Eye (tissue), 1 donor: ENCODE results near the gene RUVBL2.
A peak's percentile ranks its signal among the peaks of the same experiment; 100 is the strongest.

ENCODE experiments used
- DNase-seq: peaks from one replicate; pipeline ENCODE4 v3.0.0-alpha.2; 2015

RUVBL2 gene

GRCh38 chr19:48964205-48965039 is 29.3 kb upstream of the RUVBL2 start:
- peak; percentile 68 for DNase-seq

GRCh38 chr19:48965040-48965805 is 28.5 kb upstream of the RUVBL2 start, which contains the start of gene FTL:
TSS of gene FTL (plus strand) at chr19:48965309. CDS start at chr19:48965508, 199 bp downstream.
- DNase-seq: peak; percentile 96

DNA sequence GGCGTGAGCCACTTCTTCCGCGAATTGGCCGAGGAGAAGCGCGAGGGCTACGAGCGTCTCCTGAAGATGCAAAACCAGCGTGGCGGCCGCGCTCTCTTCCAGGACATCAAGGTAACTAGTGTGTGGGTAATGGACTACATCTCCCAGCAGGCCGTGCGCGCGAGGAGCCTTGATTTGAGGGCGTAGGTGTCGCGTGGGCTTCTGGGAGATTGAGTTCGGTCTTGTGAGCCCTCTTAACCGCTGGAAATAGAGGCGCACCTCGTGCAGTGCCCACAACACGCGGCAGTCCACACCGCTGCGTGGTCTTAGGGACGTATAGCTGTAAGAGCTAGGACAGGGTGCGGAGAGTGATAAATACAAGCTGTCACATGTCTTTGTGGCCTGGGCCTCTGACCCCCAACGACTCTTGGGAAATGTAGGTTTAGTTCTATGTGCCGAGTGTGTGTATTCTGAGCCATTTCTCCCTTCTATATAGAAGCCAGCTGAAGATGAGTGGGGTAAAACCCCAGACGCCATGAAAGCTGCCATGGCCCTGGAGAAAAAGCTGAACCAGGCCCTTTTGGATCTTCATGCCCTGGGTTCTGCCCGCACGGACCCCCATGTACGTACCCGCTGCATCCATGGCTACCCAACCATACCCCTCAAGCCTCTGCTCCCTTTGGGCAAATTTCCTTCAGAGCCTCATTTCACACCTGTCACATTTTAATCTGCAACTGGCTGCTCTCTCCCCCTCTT is 27.7 kb upstream of the RUVBL2 start:
- peak; percentile 97 for DNase-seq

- no peak for DNase-seq
Measured at GRCh38 chr19:48966541-48967345, 26.9 kb upstream of the RUVBL2 start.

GRCh38 chr19:48967346-48968178 is 26.1 kb upstream of the RUVBL2 start:
- DNase-seq: no peak

DNA sequence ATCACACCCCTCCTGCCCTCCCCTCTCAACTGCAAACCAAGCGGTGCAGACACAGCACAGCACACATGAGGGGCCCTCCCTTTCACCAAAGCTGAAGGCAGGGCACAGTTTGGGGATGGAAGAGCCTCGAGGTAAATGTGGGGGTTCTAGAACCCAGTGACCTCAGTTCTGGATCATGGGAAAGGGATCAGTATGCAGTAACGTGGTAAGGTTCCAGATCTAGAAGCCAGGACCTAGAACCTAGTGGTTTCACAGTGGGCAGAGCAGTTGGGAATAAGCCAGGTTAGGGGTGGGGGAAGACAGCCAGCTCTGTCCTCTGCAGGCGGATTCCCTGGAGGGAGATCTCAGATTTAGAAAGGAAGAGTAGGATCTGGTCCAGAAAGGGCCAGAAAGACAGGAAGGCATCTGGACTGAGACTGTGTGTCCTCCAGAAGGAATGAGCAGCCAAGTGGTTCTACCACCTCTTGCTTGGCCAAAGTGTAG is 25.5 kb upstream of the RUVBL2 start:
- DNase-seq: no peak

DNA sequence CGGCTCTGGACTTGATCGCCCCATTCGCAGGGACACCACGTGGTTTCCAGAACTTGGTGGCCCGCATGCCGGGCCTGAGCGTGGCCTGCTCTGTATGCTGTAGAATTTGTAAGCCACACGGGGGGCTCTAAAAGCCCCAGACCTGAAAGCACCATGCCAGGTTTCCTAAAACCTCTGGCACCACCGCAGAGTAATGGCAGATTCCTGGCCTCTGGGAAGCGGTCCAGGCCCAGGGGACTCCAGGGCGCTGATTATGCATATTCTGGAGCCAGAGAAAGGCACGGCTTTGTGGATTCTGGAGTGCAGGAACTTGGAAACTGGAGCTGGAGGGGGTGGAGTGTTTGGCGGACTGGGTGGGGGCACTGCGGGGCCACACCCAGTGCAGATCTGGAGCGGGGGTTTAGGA is 24.9 kb upstream of the RUVBL2 start:
- no peak for DNase-seq

DNA sequence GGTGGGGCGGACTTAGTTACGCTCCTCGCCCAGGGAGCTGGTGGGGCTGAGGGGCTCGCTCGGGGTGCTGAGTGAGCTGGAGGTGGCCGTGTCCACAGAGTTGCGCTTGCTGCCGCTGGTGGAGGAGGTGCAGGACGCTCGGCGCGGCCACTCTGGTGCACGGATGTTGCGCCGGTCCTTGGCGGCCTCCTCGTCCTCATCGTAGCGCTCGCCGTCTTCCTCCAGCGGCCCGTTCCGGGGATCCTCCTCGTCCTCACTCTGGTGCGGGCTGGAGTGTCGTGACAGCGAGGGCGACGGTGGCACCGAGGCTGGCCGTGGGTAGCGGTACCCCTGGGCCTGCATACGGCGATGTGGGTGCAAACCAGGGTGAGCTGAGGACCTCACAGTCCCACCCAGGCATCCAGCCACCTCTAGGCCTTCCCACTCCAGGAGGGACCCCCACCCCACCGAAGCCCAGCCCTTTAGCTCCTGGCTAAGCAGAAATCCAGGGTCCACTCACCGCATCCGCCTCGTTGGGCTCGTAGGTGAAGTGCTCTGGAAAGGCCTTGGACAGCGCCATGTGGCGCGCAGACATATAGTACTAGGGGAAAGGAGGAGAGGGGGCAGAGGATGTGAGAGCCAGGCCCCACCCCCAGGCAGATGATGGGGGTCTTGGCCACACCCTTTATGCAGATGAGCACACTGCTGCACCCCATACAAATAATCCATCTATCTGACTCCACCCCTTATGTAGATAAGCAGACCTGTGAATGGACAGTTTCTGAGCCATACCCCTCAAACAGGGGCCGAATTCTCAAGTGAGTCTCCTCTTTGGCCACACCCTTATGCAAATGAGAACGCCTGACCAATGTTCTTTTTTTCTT is 24.2 kb upstream of the RUVBL2 start:
- no peak for DNase-seq

GRCh38 chr19:48970139-48970766 is 23.4 kb upstream of the RUVBL2 start:
- DNase-seq: no peak

- DNase-seq: peak; percentile 96
Measured at GRCh38 chr19:48970923-48971395, 22.7 kb upstream of the RUVBL2 start.

GRCh38 chr19:48975947-48976847 is 17.5 kb upstream of the RUVBL2 start:
- DNase-seq: peak; percentile 86

GRCh38 chr19:48977061-48977460 is 16.6 kb upstream of the RUVBL2 start:
- DNase-seq: no peak

DNA sequence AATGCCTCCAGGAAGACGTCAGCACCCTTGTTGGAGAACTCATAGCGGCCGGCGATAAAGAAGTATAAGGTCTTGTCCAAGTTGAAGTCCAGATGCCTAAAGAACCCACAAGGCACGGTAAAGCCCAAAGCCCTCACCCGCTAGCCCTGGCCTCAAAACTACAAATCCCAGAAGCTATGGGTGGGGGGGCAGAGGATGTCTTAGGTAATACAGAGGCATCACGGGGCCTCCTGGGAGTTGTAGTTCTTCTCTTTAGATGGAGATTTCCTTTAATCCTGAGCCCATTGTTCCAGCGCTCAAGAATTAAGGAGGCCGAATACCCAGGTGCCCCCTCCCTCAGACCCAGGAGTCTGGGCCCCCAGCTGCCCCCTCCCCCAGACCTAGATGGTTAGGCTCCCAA is 11.4 kb upstream of the RUVBL2 start:
- no peak for DNase-seq

DNA sequence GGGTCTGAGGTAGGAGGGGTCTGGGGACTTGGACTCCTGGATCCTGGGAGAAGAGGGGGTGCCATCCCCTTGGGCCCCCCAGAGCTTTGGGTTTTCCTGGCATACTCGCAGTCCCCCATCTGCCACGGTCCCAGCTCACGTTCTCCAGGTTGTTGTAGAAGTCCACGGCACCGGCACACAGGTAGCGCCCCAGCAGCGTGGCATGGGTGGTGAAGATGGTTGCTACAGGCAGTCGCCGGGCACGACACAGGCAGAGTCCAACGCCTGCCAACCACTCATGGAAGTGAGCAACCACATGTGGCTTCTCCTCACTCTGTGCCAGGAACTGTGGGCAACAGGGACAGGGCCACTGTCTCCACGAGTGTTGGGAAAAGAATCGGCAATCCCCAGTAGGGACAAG is 8.0 kb upstream of the RUVBL2 start:
- no peak for DNase-seq

- no peak for DNase-seq
Measured at GRCh38 chr19:48986211-48986610, 7.5 kb upstream of the RUVBL2 start.

DNA sequence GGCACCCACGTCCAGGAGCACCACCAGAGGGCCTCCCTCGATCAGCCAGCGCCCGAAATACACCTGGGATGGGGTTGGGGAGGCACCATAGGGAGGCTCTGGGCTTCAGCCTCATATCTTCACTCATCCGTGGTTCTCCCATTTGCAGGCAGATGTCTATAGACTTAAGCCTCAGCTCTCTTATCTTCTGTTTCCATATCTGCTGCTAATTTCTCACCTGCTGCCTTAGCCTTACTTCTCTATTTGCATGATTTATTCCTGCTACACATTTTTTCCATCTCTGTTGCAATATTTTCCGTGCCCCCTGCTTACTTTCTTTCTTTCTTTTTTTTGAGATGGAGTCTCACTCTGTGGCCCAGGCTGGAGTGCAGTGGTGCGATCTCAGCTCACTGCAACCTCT is 6.4 kb upstream of the RUVBL2 start:
- no peak for DNase-seq

DNA sequence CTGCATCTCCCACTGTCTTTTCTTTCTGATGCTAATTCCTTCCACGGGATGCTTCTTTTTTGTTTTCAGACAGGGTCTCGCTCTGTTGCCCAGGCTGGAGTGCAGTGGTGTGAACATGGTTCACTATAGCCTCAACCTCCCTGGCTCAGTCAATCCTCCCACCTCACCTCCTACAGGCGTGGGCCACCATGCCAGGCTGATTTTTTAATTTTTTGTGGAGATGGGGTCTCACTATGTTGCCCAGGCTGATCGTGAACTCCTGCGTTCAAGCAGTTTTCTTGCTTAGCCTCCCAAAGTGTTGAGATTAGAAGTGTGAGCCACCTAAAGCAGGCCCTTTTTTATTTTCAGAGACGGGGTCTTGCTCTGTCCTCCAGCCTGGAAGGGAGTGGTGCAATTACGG is 5.4 kb upstream of the RUVBL2 start:
- no peak for DNase-seq

GRCh38 chr19:48988860-48989259 is 4.8 kb upstream of the RUVBL2 start:
- no peak for DNase-seq
